K562 (cell line): ENCODE measurements around the gene FUCA1. TPM values are rescaled to one million over a fixed set of nuclear protein-coding genes. Genes with fewer than 3 reads are reported as not detected.
A peak's percentile ranks its signal among the peaks of the same experiment; 100 is the strongest.

Experiments
- ATAC-seq: fragments of 200-7000 bp; cut with Tn5 transposase; 3 replicates; pipeline ENCODE4 v1.9.1; 2020; ENCODE audit warnings: moderate library complexity
- BruUV-seq: library from RNA; stranded (reverse); fragments of 400-500 nt; replicated peaks from 2 replicates; lab custom pipeline; 2021; lab: Mats Ljungman, UMichigan
- CTCF ChIA-PET: fragments of 300-600 bp; formaldehyde crosslinking; extraction: SDS; loops from one replicate; lab custom pipeline; 2021; ENCODE audit warnings: low intra/inter-chr PET ratio; lab: Yijun Ruan, JAX
- POLR2A ChIA-PET: fragments of 300-600, 350-650 bp; sonication (Branson Sonifier 250); formaldehyde crosslinking; extraction: SDS; loops from one replicate; lab custom pipeline; 2021; ENCODE audit warnings: antibody characterized with exemption, inconsistent platforms; lab: Yijun Ruan, JAX
- DNase-seq, 4 experiments: peaks; one replicate each; pipeline versions ENCODE4 v3.0.0 to v3.0.0-alpha.2; 2011 to 2018; ENCODE audit warnings: low spot score in 3 of 4, mixed read lengths in 3 of 4; ENCODE audit errors: extremely low read depth in 1 of 4
- FAIRE-seq: peaks from 2 replicates; lab custom pipeline; 2011; peaks lifted over from hg19 to GRCh38; lab: Jason Lieb, UNC
- H2AFZ ChIP-seq: 2 replicates; pipeline ENCODE4 v1.6.0; 2011; ENCODE audit warnings: low read depth, low read length, control low read depth, inconsistent platforms
- H3K27ac ChIP-seq: fragments of 200-600 bp; 3 replicates; pipeline ENCODE4 v1.8.0; 2011; ENCODE audit warnings: low read depth, mild to moderate bottlenecking, control low read depth, inconsistent platforms, low read length, moderate library complexity, mixed read lengths; ENCODE audit errors: extremely low read depth
- H3K27me3 ChIP-seq, 2 experiments: fragments of 300-600 bp in 1 of 2; 2 replicates in 1 of 2; 3 replicates in 1 of 2; pipeline versions ENCODE4 v1.6.0 to v1.8.0; 2011; ENCODE audit warnings: inconsistent platforms in 2 of 2, low read length in 2 of 2, mild to moderate bottlenecking in 1 of 2, mixed read lengths in 1 of 2, moderate library complexity in 1 of 2; ENCODE audit not compliant: control insufficient read depth in 2 of 2, insufficient read depth in 2 of 2
- H3K36me3 ChIP-seq: fragments of 300-600 bp; 3 replicates; pipeline ENCODE4 v1.8.0; 2011; ENCODE audit warnings: mild to moderate bottlenecking, low read length, inconsistent platforms; ENCODE audit not compliant: control insufficient read depth, insufficient read depth
- H3K4me1 ChIP-seq, 2 experiments: fragments of 200-600 bp in 1 of 2; replicated peaks in 1 of 2; 2 replicates in 1 of 2; 3 replicates in 1 of 2; pipeline versions ENCODE4 v1.5.1 to v1.8.0; 2011; ENCODE audit warnings: inconsistent platforms in 2 of 2, low read length in 2 of 2, mild to moderate bottlenecking in 1 of 2, mixed read lengths in 1 of 2, moderate library complexity in 1 of 2; ENCODE audit not compliant: control insufficient read depth in 2 of 2, insufficient read depth in 2 of 2
- H3K4me2 ChIP-seq: 2 replicates; pipeline ENCODE4 v1.6.1; 2011; ENCODE audit warnings: low read length, control low read depth, inconsistent platforms, mixed read lengths; ENCODE audit not compliant: insufficient read depth
- H3K4me3 ChIP-seq: fragments of 200-600 bp; sonication (generic), shearing (Covaris generic); 2 replicates; pipeline ENCODE4 v1.5.1; 2016; ENCODE audit warnings: control low read depth, inconsistent platforms
- H3K79me2 ChIP-seq: fragments of 200-600 bp; 3 replicates; pipeline ENCODE4 v1.8.0; 2011; ENCODE audit warnings: low read length, inconsistent platforms; ENCODE audit not compliant: control insufficient read depth, insufficient read depth
- H3K9ac ChIP-seq, 2 experiments: 2 replicates each; pipeline versions ENCODE4 v1.6.0 to v1.6.1; 2011; ENCODE audit warnings: low read depth in 2 of 2, low read length in 2 of 2, control low read depth in 1 of 2, inconsistent platforms in 1 of 2, mild to moderate bottlenecking in 1 of 2, mixed read lengths in 1 of 2; ENCODE audit not compliant: insufficient read depth in 1 of 2
- H3K9me1 ChIP-seq: one replicate; pipeline ENCODE4 v1.6.0; 2011; ENCODE audit warnings: inconsistent platforms, mild to moderate bottlenecking, low read length, moderate library complexity; ENCODE audit not compliant: control insufficient read depth, insufficient read depth
- H3K9me3 ChIP-seq: replicated peaks from 2 replicates; pipeline ENCODE4 v1.5.1; 2011; ENCODE audit warnings: low read depth, low read length, inconsistent platforms; ENCODE audit not compliant: control insufficient read depth, insufficient read depth
- H4K20me1 ChIP-seq: replicated peaks from 2 replicates; pipeline ENCODE4 v1.6.1; 2011; ENCODE audit warnings: low read length, inconsistent platforms, mixed read lengths; ENCODE audit not compliant: control insufficient read depth, insufficient read depth
- ATF3 ChIP-seq, 2 experiments: fragments of 450-650 bp in 1 of 2; sonication (generic) in 1 of 2; formaldehyde crosslinking in 1 of 2; IDR thresholded peaks in 1 of 2; conservative IDR thresholded peaks in 1 of 2; 2 replicates each; pipeline versions ENCODE4 v1.6.1 to v1.8.1; 2016 to 2023; ENCODE audit warnings: mild to moderate bottlenecking in 2 of 2, moderate library complexity in 2 of 2, inconsistent platforms in 1 of 2, missing genetic modification reagents in 1 of 2
- BCOR ChIP-seq: fragments of 450-650 bp; IDR thresholded peaks from 2 replicates; pipeline ENCODE4 v1.6.1; 2016
- HNRNPUL1 ChIP-seq: fragments of 200-400 bp; formaldehyde crosslinking; IDR thresholded peaks from 2 replicates; pipeline ENCODE4 v1.6.1; 2017; ENCODE audit warnings: low read length
- MBD2 ChIP-seq: sonication (generic); IDR thresholded peaks from 2 replicates; pipeline ENCODE4 v1.6.1; 2016; ENCODE audit warnings: low read depth, borderline replicate concordance
- MEF2A ChIP-seq: IDR thresholded peaks from 2 replicates; pipeline ENCODE4 v1.6.1; 2011; ENCODE audit warnings: low read depth, mild to moderate bottlenecking, low read length, moderate library complexity; ENCODE audit not compliant: control insufficient read depth
- RBM25 ChIP-seq: fragments of 200-400 bp; formaldehyde crosslinking; IDR thresholded peaks from 2 replicates; pipeline ENCODE4 v1.6.1; 2018; ENCODE audit warnings: low read length, low read depth, moderate library complexity; ENCODE audit not compliant: severe bottlenecking
- SIX5 ChIP-seq, 2 experiments: IDR thresholded peaks; 2 replicates each; pipeline ENCODE4 v1.6.1; 2011; ENCODE audit warnings: low read length in 2 of 2, borderline replicate concordance in 1 of 2, low read depth in 1 of 2, mild to moderate bottlenecking in 1 of 2, moderate library complexity in 1 of 2; ENCODE audit not compliant: insufficient read depth in 1 of 2
- SMC3 ChIP-seq: conservative IDR thresholded peaks from 2 replicates; pipeline ENCODE4 v1.6.1; 2011; ENCODE audit warnings: low read depth, low read length, improper control_type of control experiment; ENCODE audit not compliant: insufficient read depth
- TEAD2 ChIP-seq: fragments of 450-650 bp; IDR thresholded peaks from 2 replicates; pipeline ENCODE4 v1.6.1; 2016; ENCODE audit warnings: missing genetic modification characterization, control low read depth, missing compliant biosample characterization
- ZNF124 ChIP-seq: sonication (generic); formaldehyde crosslinking; IDR thresholded peaks from 2 replicates; pipeline ENCODE4 v1.8.1; 2022; ENCODE audit warnings: missing genetic modification reagents
- ZNF511 ChIP-seq: sonication (generic); formaldehyde crosslinking; IDR thresholded peaks from 2 replicates; pipeline ENCODE4 v1.8.0; 2022; ENCODE audit warnings: mild to moderate bottlenecking, missing genetic modification reagents
- ZNF518B ChIP-seq: fragments of 250-450 bp; sonication (Bioruptor Pico); IDR thresholded peaks from 2 replicates; pipeline ENCODE4 v1.5.0; 2021; ENCODE audit warnings: mild to moderate bottlenecking, moderate library complexity
- WGBS: fragments of 100-300 bp; shearing (Covaris generic); methylation state at CpG from one replicate; pipeline ENCODE4 v1.1.6; 2016; ENCODE audit warnings: low coverage, mixed read lengths; ENCODE audit not compliant: insufficient coverage; ENCODE audit errors: missing lambda C conversion rate; 5-methylcytosine and 5-hydroxymethylcytosine counted together
- in situ Hi-C: fragments of 300-500 bp; cut with MboI; formaldehyde crosslinking; loops from 4 replicates; pipeline ENCODE4 v1.15.0; 2018; ENCODE audit warnings: inconsistent platforms, mixed read lengths
- intact Hi-C: fragments of 100-400 bp; cut with micrococcal nuclease; formaldehyde crosslinking; loops from 2 replicates; pipeline ENCODE4 v1.14.2; 2022
- polyA plus RNA-seq, 8 experiments: library from polyadenylated mRNA; depleted of rRNA in 4 of 8; stranded (reverse) in 5 of 8; unstranded in 3 of 8; fragments of >200 nt; fragmentation: Nextera tagmentation in 2 of 8; fragmentation: Illumina TruSeq in 1 of 8; extraction: Ambion mirVana in 2 of 8; extraction: Trizol in 1 of 8; gene quantifications; 2 replicates each; pipeline versions ENCODE4 v1.2.1 to v1.2.3, GENCODE V29; 2011 to 2014; ENCODE audit warnings: inconsistent platforms in 1 of 8, missing spikeins in 1 of 8
- total RNA-seq, 7 experiments: library from RNA; depleted of rRNA in 6 of 7; stranded (reverse); fragments of >200 nt in 6 of 7; fragmentation: Illumina TruSeq in 2 of 7; extraction: Trizol in 2 of 7; gene quantifications; 2 replicates each; pipeline versions ENCODE4 v1.2.1 to v1.2.3, GENCODE V29; 2011 to 2021; ENCODE audit warnings: low replicate concordance in 1 of 7

Gene FUCA1
- total and polyA plus RNA-seq, 9 of the 15 experiments (the other 6 are each of a cell fraction or from before 2014, with no cell fraction given), result 7.0 to 20.5 (median 13.5) TPM

GRCh38 chr1:23879809-23880208, 11.7 kb upstream of the FUCA1 start:
- H3K9me3 ChIP-seq, result peaks cover 9% of the 10 kb centered on the region

More at GRCh38 chr1:23879809-23880208, 11.7 kb upstream of the FUCA1 start:
- no peak overlapping the region for H3K4me2 ChIP-seq
- WGBS, result no CpG with 5 or more reads among the region's 1 CpG
- DNase-seq (no peak), ATAC-seq (no peak), FAIRE-seq (no peak)
- TF ChIP-seq SMC3 (no peak), RBM25 (peak; percentile 55), ZNF518B (CRISPR knock-in tag) (no peak), MBD2 (no peak), HNRNPUL1 (no peak), ZNF124 (CRISPR knock-in tag) (no peak), BCOR (peak; percentile 58; the same call in 1 of the 2 replicates), ATF3 (IDR thresholded peaks at IDR 0.05) (no peak), ATF3 (CRISPR knock-in tag; conservative IDR thresholded peaks at IDR 0.05) (no peak), ZNF511 (no peak), TEAD2 (tag) (no peak), SIX5 (IDR thresholded peaks at IDR 0.05; ENCODE audit: borderline replicate concordance in 1 of 2, insufficient read depth in 1 of 2, low read depth in 1 of 2, low read length in 2 of 2) (no peak), MEF2A (no peak)
- H3K9me1 ChIP-seq, result no peaks in the 10 kb centered on the region
- in situ Hi-C loops, result no loop called here
- POLR2A ChIA-PET, result interaction anchor here (0.6 kb wide), 1 partner anchor 1610 kb away, joined by 3 read pairs; no protein-coding TSS in a partner anchor
- peaks cover 3 to 4% of the 10 kb centered on the region in 2 experiments; a peak in 1 of 5 replicates for H3K27me3 ChIP-seq
- intact Hi-C loops, result no loop called here
- no peaks in the 10 kb centered on the region for H3K79me2 ChIP-seq
- no peak overlapping the region for H2AFZ ChIP-seq
- BruUV-seq, result no TSS peak
- H3K4me3 ChIP-seq, result no peak overlapping the region
- H3K36me3 ChIP-seq, result no peaks in the 10 kb centered on the region
- no peaks in the 10 kb centered on the region for H3K4me1 ChIP-seq
- CTCF ChIA-PET, result no interaction called here
- no peaks in the 10 kb centered on the region for H4K20me1 ChIP-seq
- H3K27ac ChIP-seq, result no peak overlapping the region
- no peak overlapping the region for H3K9ac ChIP-seq
